ENCODE measurements around the gene AAMP.

Gene AAMP

DNA sequence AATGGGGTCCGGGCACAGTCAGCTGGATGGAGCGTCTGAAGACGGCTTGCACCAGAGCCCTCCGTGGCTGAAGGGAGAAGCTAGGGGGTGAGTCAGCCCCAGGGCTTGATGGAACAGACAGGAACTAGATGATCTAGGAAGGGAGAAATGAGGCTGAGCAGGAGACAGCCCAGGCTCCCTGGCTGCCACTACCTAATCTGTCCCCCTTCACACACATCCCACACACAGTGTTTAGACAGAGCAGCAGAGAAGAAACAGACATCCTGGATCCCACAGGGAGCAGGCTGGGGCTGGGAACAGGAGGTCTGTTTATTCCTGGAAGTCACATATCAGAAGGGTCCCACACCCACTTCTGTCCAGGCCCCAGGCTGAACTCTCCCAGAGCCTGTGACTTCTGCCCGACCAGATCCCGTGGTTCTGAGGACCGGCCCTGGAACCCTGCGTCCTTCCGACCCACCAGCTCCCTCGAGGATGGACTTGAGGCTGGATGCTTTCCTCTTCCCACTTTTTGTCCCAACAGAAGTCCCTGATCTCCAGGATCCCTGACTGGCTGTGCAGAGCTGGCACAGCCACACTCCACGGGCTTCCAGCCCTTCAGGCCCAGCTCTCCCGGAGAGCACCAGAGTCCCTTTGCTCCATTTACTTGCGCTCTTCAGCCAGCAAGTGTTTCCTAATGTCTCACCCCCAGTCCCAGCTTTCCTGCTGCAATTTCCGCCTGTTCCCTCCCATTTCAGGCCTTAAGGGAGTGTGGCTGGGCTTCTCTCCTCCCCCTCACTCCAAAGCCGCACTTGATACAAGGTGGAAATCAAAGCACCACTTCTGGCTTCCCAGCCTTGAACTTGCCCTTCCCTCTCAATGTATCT lies 10.6 kb downstream of the AAMP start:
- no peak for TF ChIP-seq CTCF (conservative IDR thresholded peaks at IDR 0.05)
- no peak overlapping the region for H3K27ac ChIP-seq

GRCh38 chr2:218257390-218257981 lies 12.5 kb downstream of the AAMP start:
- peak; percentile 42 for TF ChIP-seq CTCF (conservative IDR thresholded peaks at IDR 0.05)
- H3K27ac ChIP-seq: no peak overlapping the region

GRCh38 chr2:218256612-218257350 lies 13.2 kb downstream of the AAMP start:
- no peak overlapping the region for H3K27ac ChIP-seq
- TF ChIP-seq CTCF (conservative IDR thresholded peaks at IDR 0.05): no peak

DNA sequence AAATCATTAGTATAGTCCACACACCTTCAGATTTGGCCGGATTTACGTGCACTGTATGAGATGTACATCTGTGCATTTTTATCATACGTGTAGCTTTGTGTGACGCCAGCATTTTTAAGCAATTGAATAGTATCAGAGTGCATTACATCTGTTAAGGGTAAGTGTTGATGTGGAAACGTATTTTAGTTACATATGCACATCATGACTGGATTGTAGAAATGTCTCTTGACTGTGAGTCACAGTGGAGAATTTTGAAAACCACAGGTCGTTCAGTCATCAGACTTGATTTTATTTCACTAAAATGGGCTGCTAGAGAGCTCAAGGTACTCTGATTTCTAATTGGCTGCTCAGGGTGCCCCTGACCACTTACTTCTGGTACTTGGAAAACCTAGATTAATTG lies 14.5 kb downstream of the AAMP start:
- no peak overlapping the region for H3K27ac ChIP-seq

DNA sequence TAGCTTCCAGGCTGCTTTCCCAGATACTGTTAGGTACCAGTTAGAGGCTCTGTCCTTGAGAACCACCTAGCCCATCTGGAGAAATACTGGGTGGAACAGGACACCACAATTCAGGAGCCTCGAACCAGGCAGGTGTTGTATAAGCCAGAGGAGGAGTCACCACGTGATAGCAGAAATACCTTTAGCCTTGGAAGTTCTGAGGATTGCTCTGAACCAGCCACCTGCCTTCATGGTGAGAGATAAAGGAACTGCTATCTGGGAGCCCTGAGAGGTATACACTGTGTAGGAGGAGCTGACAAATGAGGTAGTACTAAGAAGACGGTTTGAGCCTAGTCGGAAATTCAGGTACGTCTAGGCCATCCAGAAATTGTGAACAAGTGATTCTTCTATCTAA lies 16.7 kb downstream of the AAMP start:
- TF ChIP-seq CTCF (conservative IDR thresholded peaks at IDR 0.05): no peak

More for the DNA sequence above, 14.5 kb downstream of the AAMP start:
- TF ChIP-seq CTCF (conservative IDR thresholded peaks at IDR 0.05): no peak

GRCh38 chr2:218252509-218253231 lies 17.3 kb downstream of the AAMP start:
- no peak overlapping the region for H3K27ac ChIP-seq
- no peak for TF ChIP-seq CTCF (conservative IDR thresholded peaks at IDR 0.05)

More for the DNA sequence above, 16.7 kb downstream of the AAMP start:
- H3K27ac ChIP-seq: no peak overlapping the region

Measured in VCaP (cell line).